Ovary (tissue), 9 donors: ENCODE data around the gene TRPM4. TPM values are rescaled to one million over a fixed set of nuclear protein-coding genes. Genes with fewer than 3 reads are reported as not detected.

ENCODE experiments used
- DNase-seq, 5 donors: peaks; one replicate each; pipeline ENCODE4 v3.0.0-alpha.2; 2019 to 2020
- H3K27ac ChIP-seq, 2 donors: fragments of 200-600 bp; one replicate each; pipeline versions ENCODE4 v1.5.1 to v1.8.0; 2019 to 2022
- H3K27me3 ChIP-seq: fragments of 200-600 bp; one replicate; pipeline ENCODE4 v1.8.0; 2022
- H3K36me3 ChIP-seq: fragments of 200-600 bp; sonication (generic); one replicate; pipeline ENCODE4 v1.5.1; 2019
- H3K4me1 ChIP-seq: one replicate; pipeline ENCODE4 v1.8.1; 2013; ENCODE audit warnings: mild to moderate bottlenecking, moderate library complexity; ENCODE audit not compliant: insufficient read depth
- H3K4me3 ChIP-seq: fragments of 200-600 bp; sonication (generic); one replicate; pipeline ENCODE4 v1.5.1; 2017
- H3K9me3 ChIP-seq, 2 donors: fragments of 200-600 bp in 1 of 2; sonication (generic) in 1 of 2; one replicate each; pipeline versions ENCODE4 v1.5.1 to v1.8.1; 2013 to 2019; ENCODE audit warnings: mild to moderate bottlenecking in 1 of 2, moderate library complexity in 1 of 2
- EP300 ChIP-seq: sonication (generic); formaldehyde crosslinking; IDR thresholded peaks from one replicate; pipeline ENCODE4 v1.6.1; 2017; ENCODE audit warnings: antibody characterized with exemption
- POLR2A ChIP-seq: fragments of 450-650 bp; IDR thresholded peaks from one replicate; pipeline ENCODE4 v1.6.1; 2017; ENCODE audit warnings: antibody characterized with exemption, mild to moderate bottlenecking, moderate library complexity
- WGBS, 3 donors: extraction: QIAGEN DNeasy Blood & Tissue Kit in 1 of 3; methylation state at CpG; one replicate each; pipeline versions ENCODE4 v1.1.5 to v1.1.7; 2013 to 2017; 5-methylcytosine and 5-hydroxymethylcytosine counted together
- intact Hi-C, 4 donors: fragments of 100-400 bp; cut with DNase I; formaldehyde crosslinking; loops; one replicate each; pipeline versions ENCODE4 v1.11.0 to v1.15.1; 2022 to 2023
- polyA plus RNA-seq, 2 donors: library from polyadenylated mRNA; stranded (reverse); fragments of 200-250 nt in 1 of 2; fragments of 350-450 nt in 1 of 2; fragmentation: Illumina TruSeq in 1 of 2; extraction: RNeasy Lipid Tissue Mini Kit (QIAGEN cat#74804) in 1 of 2; gene quantifications; one replicate each; pipeline ENCODE4 v1.2.3, GENCODE V29; 2013 to 2014
- total RNA-seq, 7 donors: library from RNA; depleted of rRNA in 2 of 7; stranded (reverse); fragments of >200 nt in 2 of 7; fragmentation: NEBNext Ultra II Directional in 3 of 7; extraction: Animal tissue kit (Norgen Biotek cat#: 25700) in 3 of 7; gene quantifications; one replicate each; pipeline versions ENCODE4 v1.1.0 to v1.2.4, GENCODE V29; 2016 to 2023
- TF ChIP-seq, protein P1 (sequence below), 3 donors: fragments of 450-650 bp in 2 of 3; fragments of 200-600 bp in 1 of 3; IDR thresholded peaks; one replicate each; pipeline versions ENCODE4 v1.5.1 to v1.8.0; 2016 to 2022; ENCODE audit warnings: antibody characterized with exemption in 3 of 3, mild to moderate bottlenecking in 1 of 3
- donor health status: DM: no; HTN: no; CAD: no; lungs with moderate emphysema.
- donor health status: DM: no; HTN: no; CAD: no.
- donor health status: Bipolar disorder and iron deficiency.
- donor health status: DM: yes; HTN: yes; CAD: no.
- donor health status: DM: no; HTN: no; CAD: no.
- donor health status: DM: yes; HTN: yes; CAD: no.

The TRPM4 gene
- total and polyA plus RNA-seq, 9 donors, result 1.1 to 12.2 (median 5.1) TPM

DNA sequence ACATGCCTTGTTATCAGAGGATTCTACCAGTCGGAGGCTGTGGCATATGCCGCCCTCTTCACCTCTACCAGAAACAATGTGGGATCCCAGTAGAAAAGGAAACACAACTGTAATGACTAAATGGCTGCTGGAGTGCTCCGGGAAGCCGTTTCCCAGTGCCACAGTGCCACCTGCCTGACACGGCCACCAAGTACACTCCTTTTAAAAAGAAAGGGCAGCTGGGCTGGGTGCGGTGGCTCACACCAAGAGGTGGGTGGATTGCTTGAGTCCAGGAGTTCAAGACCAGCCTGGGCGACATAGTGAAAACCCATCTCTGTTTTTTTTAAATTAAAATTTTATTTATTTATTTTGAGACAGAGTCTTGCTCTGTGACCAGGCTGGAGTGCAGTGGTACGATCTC lies 67.3 kb downstream of the TRPM4 start:
- Histone ChIP-seq H3K36me3 (no peaks in the 10 kb centered on the region), H3K4me1 (no peaks in the 10 kb centered on the region), H3K9me3 (no peaks in the 10 kb centered on the region), H3K27me3 (no peaks in the 10 kb centered on the region), H3K4me3 (no peak overlapping the region), H3K27ac (no peak overlapping the region)
- TF ChIP-seq EP300 (no peak), POLR2A (no peak)
- TF ChIP-seq, protein P1, sequence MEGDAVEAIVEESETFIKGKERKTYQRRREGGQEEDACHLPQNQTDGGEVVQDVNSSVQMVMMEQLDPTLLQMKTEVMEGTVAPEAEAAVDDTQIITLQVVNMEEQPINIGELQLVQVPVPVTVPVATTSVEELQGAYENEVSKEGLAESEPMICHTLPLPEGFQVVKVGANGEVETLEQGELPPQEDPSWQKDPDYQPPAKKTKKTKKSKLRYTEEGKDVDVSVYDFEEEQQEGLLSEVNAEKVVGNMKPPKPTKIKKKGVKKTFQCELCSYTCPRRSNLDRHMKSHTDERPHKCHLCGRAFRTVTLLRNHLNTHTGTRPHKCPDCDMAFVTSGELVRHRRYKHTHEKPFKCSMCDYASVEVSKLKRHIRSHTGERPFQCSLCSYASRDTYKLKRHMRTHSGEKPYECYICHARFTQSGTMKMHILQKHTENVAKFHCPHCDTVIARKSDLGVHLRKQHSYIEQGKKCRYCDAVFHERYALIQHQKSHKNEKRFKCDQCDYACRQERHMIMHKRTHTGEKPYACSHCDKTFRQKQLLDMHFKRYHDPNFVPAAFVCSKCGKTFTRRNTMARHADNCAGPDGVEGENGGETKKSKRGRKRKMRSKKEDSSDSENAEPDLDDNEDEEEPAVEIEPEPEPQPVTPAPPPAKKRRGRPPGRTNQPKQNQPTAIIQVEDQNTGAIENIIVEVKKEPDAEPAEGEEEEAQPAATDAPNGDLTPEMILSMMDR (IDR thresholded peaks at IDR 0.05), result no peak
- 36 to 49% (median 36%) methylated on average over 8 of the region's 8 CpGs for WGBS, 3 donors
- intact Hi-C loops, result loop anchor here in 3 of 4 donors (5.0 kb wide), 1 partner anchor 217 kb away; the partner anchor contains the start of gene SLC17A7 (in 3 of the 3)
- no peak for DNase-seq

DNA sequence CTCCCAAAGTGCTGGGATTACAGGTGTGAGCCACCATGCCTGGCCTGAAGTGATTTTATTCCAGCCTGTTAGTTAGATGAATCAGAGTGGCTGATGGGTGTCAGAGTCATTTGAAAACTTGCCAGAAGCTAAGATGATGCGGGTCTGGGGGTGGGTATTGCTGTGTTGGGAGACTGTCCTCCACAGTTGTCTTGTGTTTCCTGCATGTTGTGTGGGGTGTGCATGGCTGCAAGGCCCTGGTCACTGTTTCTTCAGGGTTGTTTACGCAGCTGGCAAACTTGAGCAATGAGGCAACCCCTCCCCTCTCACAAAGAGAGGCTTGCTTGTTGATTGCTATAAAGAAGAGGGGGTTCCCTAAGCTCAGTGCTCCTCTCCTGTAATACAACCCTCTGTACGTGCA lies 71.8 kb downstream of the TRPM4 start:
- intact Hi-C loops, result loop anchor here in 3 of 4 donors (5.0 kb wide), 1 partner anchor 213 kb away; the partner anchor contains the start of gene SLC17A7 (in 3 of the 3)
- no peaks in the 10 kb centered on the region for H3K9me3 ChIP-seq
- TF ChIP-seq EP300 (no peak), POLR2A (no peak)
- TF ChIP-seq, protein P1 (IDR thresholded peaks at IDR 0.05), result no peak
- H3K4me3 ChIP-seq, result no peak overlapping the region
- no peaks in the 10 kb centered on the region for H3K4me1 ChIP-seq
- DNase-seq, result no peak
- no peaks in the 10 kb centered on the region for H3K27me3 ChIP-seq
- 88 to 93% (median 92%) methylated on average over 3 of the region's 3 CpGs for WGBS, 3 donors
- no peaks in the 10 kb centered on the region for H3K36me3 ChIP-seq
- no peak overlapping the region for H3K27ac ChIP-seq

DNA sequence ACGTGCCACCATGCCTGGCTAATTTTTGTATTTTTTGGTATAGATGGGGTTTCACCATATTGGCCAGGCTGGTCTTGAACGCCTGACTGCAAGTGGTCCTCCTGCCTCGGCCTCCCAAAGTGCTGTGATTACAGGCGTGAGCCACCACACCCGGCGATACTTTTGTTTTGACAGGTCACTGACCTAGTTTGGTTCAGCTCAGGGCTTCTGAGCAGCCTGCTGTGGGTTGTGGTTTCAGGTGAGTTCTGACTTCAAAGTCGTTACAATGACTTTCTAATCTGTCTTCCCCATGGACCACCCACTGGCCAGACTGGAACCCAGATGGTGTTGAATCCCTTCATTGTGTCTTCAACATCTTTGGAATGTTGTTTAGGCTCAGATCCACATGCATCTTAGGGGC lies 73.8 kb downstream of the TRPM4 start:
- Histone ChIP-seq H3K27ac (no peak overlapping the region), H3K9me3 (no peaks in the 10 kb centered on the region), H3K36me3 (no peaks in the 10 kb centered on the region), H3K4me1 (no peaks in the 10 kb centered on the region), H3K27me3 (no peaks in the 10 kb centered on the region), H3K4me3 (no peak overlapping the region)
- WGBS, 3 donors, result 85 to 91% (median 90%) methylated on average over 7 of the region's 7 CpGs
- TF ChIP-seq, protein P1 (IDR thresholded peaks at IDR 0.05), result no peak
- TF ChIP-seq EP300 (no peak), POLR2A (no peak)
- DNase-seq, result no peak
- intact Hi-C loops, result no loop called here

DNA sequence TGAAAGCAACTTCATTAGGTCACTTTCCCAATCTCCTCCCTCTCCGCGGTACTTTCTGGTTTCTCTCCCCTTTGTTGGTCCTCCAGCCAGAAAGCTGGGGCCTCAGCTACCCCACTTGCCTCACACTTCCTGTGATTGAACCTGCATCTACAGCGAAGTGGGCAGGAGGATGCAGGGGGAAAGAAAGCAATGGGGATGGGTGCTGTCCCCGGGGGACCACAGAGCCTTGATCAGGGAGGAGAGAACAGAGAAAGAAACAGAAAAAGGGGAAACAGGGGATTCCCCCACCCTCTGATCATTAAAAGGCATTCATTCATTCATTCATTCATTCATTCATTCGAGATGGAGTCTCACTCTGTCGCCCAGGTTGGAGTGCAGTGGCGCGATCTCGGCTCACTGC lies 74.2 kb downstream of the TRPM4 start:
- intact Hi-C loops, result no loop called here
- Histone ChIP-seq H3K4me1 (no peaks in the 10 kb centered on the region), H3K4me3 (no peak overlapping the region), H3K27me3 (no peaks in the 10 kb centered on the region), H3K27ac (no peak overlapping the region), H3K9me3 (no peaks in the 10 kb centered on the region), H3K36me3 (no peaks in the 10 kb centered on the region)
- no peak for TF ChIP-seq POLR2A
- no peak for TF ChIP-seq EP300
- TF ChIP-seq, protein P1 (IDR thresholded peaks at IDR 0.05), result no peak
- WGBS, 3 donors, result 83 to 85% (median 84%) methylated on average over 9 of the region's 9 CpGs
- DNase-seq, result no peak
